Muscle layer of colon (tissue), 2 donors: ENCODE data around the gene NUP85.

Source experiments
- H3K27ac ChIP-seq: one replicate; pipeline ENCODE4 v1.7.0; 2013; ENCODE audit warnings: low read depth, mild to moderate bottlenecking, low read length, moderate library complexity
- H3K27me3 ChIP-seq, 2 donors: one replicate each; pipeline ENCODE4 v1.7.0; 2013; ENCODE audit warnings: low read length in 2 of 2, mild to moderate bottlenecking in 2 of 2; ENCODE audit not compliant: insufficient read depth in 2 of 2, control insufficient read depth in 1 of 2
- H3K36me3 ChIP-seq: one replicate; pipeline ENCODE4 v1.7.0; 2013; ENCODE audit warnings: mild to moderate bottlenecking, low read length; ENCODE audit not compliant: insufficient read depth
- H3K4me1 ChIP-seq: one replicate; pipeline ENCODE4 v1.7.0; 2013; ENCODE audit warnings: mild to moderate bottlenecking, low read length; ENCODE audit not compliant: insufficient read depth
- H3K4me3 ChIP-seq, 2 donors: one replicate each; pipeline ENCODE4 v1.7.0; 2013; ENCODE audit warnings: low read length in 2 of 2, low read depth in 1 of 2, mild to moderate bottlenecking in 1 of 2, moderate library complexity in 1 of 2
- H3K9ac ChIP-seq: one replicate; pipeline ENCODE4 v1.7.0; 2013; ENCODE audit warnings: low read length
- H3K9me3 ChIP-seq: one replicate; pipeline ENCODE4 v1.7.0; 2013; ENCODE audit warnings: mild to moderate bottlenecking, low read length
- donor health status: abdominal sarcoma.
- donor health status: Adenocarcinoma of cecum.

Gene NUP85

GRCh38 chr17:75237100-75238014 is 31.9 kb downstream of the NUP85 start:
- H3K9ac ChIP-seq: no peak overlapping the region
- no peak overlapping the region for H3K27ac ChIP-seq
- H3K27me3 ChIP-seq: no peaks in the 10 kb centered on the region
- no peak overlapping the region for H3K4me3 ChIP-seq
- peaks cover 83% of the 10 kb centered on the region for H3K36me3 ChIP-seq
- no peaks in the 10 kb centered on the region for H3K4me1 ChIP-seq
- H3K9me3 ChIP-seq: no peaks in the 10 kb centered on the region

- Histone ChIP-seq H3K4me1 (no peaks in the 10 kb centered on the region), H3K4me3 (no peak overlapping the region), H3K9me3 (no peaks in the 10 kb centered on the region), H3K27ac (no peak overlapping the region), H3K36me3 (peaks cover 83% of the 10 kb centered on the region), H3K9ac (no peak overlapping the region), H3K27me3 (no peaks in the 10 kb centered on the region)
These were observed 32.6 kb downstream of the NUP85 start for GRCh38 chr17:75238020-75238580.

GRCh38 chr17:75238684-75239191 is 33.3 kb downstream of the NUP85 start:
- Histone ChIP-seq H3K36me3 (peaks cover 90% of the 10 kb centered on the region), H3K27me3 (no peaks in the 10 kb centered on the region), H3K27ac (no peak overlapping the region), H3K9ac (no peak overlapping the region), H3K4me1 (no peaks in the 10 kb centered on the region), H3K4me3 (no peak overlapping the region), H3K9me3 (no peaks in the 10 kb centered on the region)

GRCh38 chr17:75239214-75239613 is 33.7 kb downstream of the NUP85 start:
- Histone ChIP-seq H3K9ac (no peak overlapping the region), H3K27ac (no peak overlapping the region), H3K4me1 (no peaks in the 10 kb centered on the region), H3K27me3 (no peaks in the 10 kb centered on the region), H3K9me3 (no peaks in the 10 kb centered on the region), H3K36me3 (peaks cover 92% of the 10 kb centered on the region), H3K4me3 (no peak overlapping the region)

- Histone ChIP-seq H3K9ac (no peak overlapping the region), H3K36me3 (peaks cover 92% of the 10 kb centered on the region), H3K27me3 (no peaks in the 10 kb centered on the region), H3K4me3 (no peak overlapping the region), H3K4me1 (no peaks in the 10 kb centered on the region), H3K9me3 (no peaks in the 10 kb centered on the region), H3K27ac (no peak overlapping the region)
These were observed 34.4 kb downstream of the NUP85 start for GRCh38 chr17:75239778-75240393.

- peaks cover 93% of the 10 kb centered on the region for H3K36me3 ChIP-seq
- H3K9ac ChIP-seq: no peak overlapping the region
- no peaks in the 10 kb centered on the region for H3K27me3 ChIP-seq
- no peaks in the 10 kb centered on the region for H3K4me1 ChIP-seq
- H3K9me3 ChIP-seq: no peaks in the 10 kb centered on the region
- no peak overlapping the region for H3K4me3 ChIP-seq
- no peak overlapping the region for H3K27ac ChIP-seq
These were observed 35.1 kb downstream of the NUP85 start for GRCh38 chr17:75240394-75241142.

- Histone ChIP-seq H3K4me3 (no peak overlapping the region), H3K27ac (no peak overlapping the region), H3K4me1 (no peaks in the 10 kb centered on the region), H3K36me3 (peaks cover 98% of the 10 kb centered on the region), H3K27me3 (no peaks in the 10 kb centered on the region), H3K9me3 (no peaks in the 10 kb centered on the region), H3K9ac (no peak overlapping the region)
These were observed 35.6 kb downstream of the NUP85 start for GRCh38 chr17:75241143-75241430.

GRCh38 chr17:75241502-75241901 is 36.0 kb downstream of the NUP85 start:
- H3K9ac ChIP-seq: no peak overlapping the region
- peaks cover 99% of the 10 kb centered on the region for H3K36me3 ChIP-seq
- no peaks in the 10 kb centered on the region for H3K4me1 ChIP-seq
- no peaks in the 10 kb centered on the region for H3K27me3 ChIP-seq
- H3K9me3 ChIP-seq: no peaks in the 10 kb centered on the region
- no peak overlapping the region for H3K4me3 ChIP-seq
- no peak overlapping the region for H3K27ac ChIP-seq

GRCh38 chr17:75241996-75242460 is 36.5 kb downstream of the NUP85 start:
- H3K4me1 ChIP-seq: no peaks in the 10 kb centered on the region

GRCh38 chr17:75242461-75243042 is 37.1 kb downstream of the NUP85 start:
- Histone ChIP-seq H3K27me3 (no peaks in the 10 kb centered on the region), H3K9ac (no peak overlapping the region), H3K4me1 (no peaks in the 10 kb centered on the region), H3K36me3 (peaks cover 93% of the 10 kb centered on the region), H3K4me3 (no peak overlapping the region), H3K9me3 (no peaks in the 10 kb centered on the region), H3K27ac (no peak overlapping the region)

More at GRCh38 chr17:75241996-75242460, 36.5 kb downstream of the NUP85 start:
- H3K36me3 ChIP-seq: peaks cover 98% of the 10 kb centered on the region
- no peak overlapping the region for H3K4me3 ChIP-seq
- no peak overlapping the region for H3K9ac ChIP-seq
- no peaks in the 10 kb centered on the region for H3K27me3 ChIP-seq
- H3K9me3 ChIP-seq: no peaks in the 10 kb centered on the region
- H3K27ac ChIP-seq: no peak overlapping the region
